ENCODE results near the gene SCD. TPM values are rescaled to one million over a fixed set of nuclear protein-coding genes. Genes with fewer than 3 reads are reported as not detected.

Gene SCD
- total and polyA plus RNA-seq, 2 experiments from 2014 or later = 19.5 TPM

- Histone ChIP-seq H3F3A (ENCODE audit: insufficient read depth) (no peaks in the 10 kb centered on the region), H4K20me1 (ENCODE audit: insufficient read depth) (no peaks in the 10 kb centered on the region), H3K4me3 (no peak overlapping the region), H3K4me1 (ENCODE audit: insufficient read depth) (no peaks in the 10 kb centered on the region), H3K4me2 (ENCODE audit: unreplicated experiment) (no peak overlapping the region), H3K79me2 (ENCODE audit: insufficient read depth) (no peaks in the 10 kb centered on the region), H3K27ac (no peak overlapping the region), H3K36me3 (ENCODE audit: low read depth) (no peaks in the 10 kb centered on the region), H3K9ac (no peak overlapping the region), H3K27me3 (replicated peaks; ENCODE audit: insufficient read depth) (peaks cover 40% of the 10 kb centered on the region), H3K9me3 (ENCODE audit: low read depth) (no peaks in the 10 kb centered on the region), H3K9me2 (ENCODE audit: insufficient read depth) (no peaks in the 10 kb centered on the region), H2AFZ (no peak overlapping the region)
- WGBS, 2 experiments (ENCODE audit: low coverage in 1 of 2, low lambda C conversion rate in 2 of 2, missing lambda C conversion rate in 2 of 2) = 51 to 53% methylated on average over 4 of the region's 4 CpGs
- DNase-seq = no peak
- no peak for TF ChIP-seq EZH2 (IDR thresholded peaks at IDR 0.05; ENCODE audit: insufficient read depth, poor library complexity, severe bottlenecking)
- TF ChIP-seq EZH2phosphoT487 (IDR thresholded peaks at IDR 0.05; ENCODE audit: insufficient read depth, low read depth) = no peak
- in situ Hi-C loops (cut with MboI) = no loop called here
These were observed 31.4 kb upstream of the SCD start for GRCh38 chr10:100315615-100316014.

- H3K27me3 ChIP-seq (replicated peaks; ENCODE audit: insufficient read depth) = peaks cover 34% of the 10 kb centered on the region
- no peaks in the 10 kb centered on the region for H3K9me3 ChIP-seq (ENCODE audit: low read depth)
- no peaks in the 10 kb centered on the region for H3K9me2 ChIP-seq (ENCODE audit: insufficient read depth)
- no peak overlapping the region for H2AFZ ChIP-seq
- no peak overlapping the region for H3K27ac ChIP-seq
- 49 to 54% methylated on average over 4 of the region's 4 CpGs for WGBS, 2 experiments (ENCODE audit: low coverage in 1 of 2, low lambda C conversion rate in 2 of 2, missing lambda C conversion rate in 2 of 2)
- H3K9ac ChIP-seq = no peak overlapping the region
- no peak overlapping the region for H3K4me3 ChIP-seq
- H4K20me1 ChIP-seq (ENCODE audit: insufficient read depth) = no peaks in the 10 kb centered on the region
- in situ Hi-C loops (cut with MboI) = no loop called here
- H3K4me1 ChIP-seq (ENCODE audit: insufficient read depth) = no peaks in the 10 kb centered on the region
- H3K4me2 ChIP-seq (ENCODE audit: unreplicated experiment) = no peak overlapping the region
- H3K36me3 ChIP-seq (ENCODE audit: low read depth) = no peaks in the 10 kb centered on the region
- no peak for TF ChIP-seq EZH2phosphoT487 (IDR thresholded peaks at IDR 0.05; ENCODE audit: insufficient read depth, low read depth)
- H3K79me2 ChIP-seq (ENCODE audit: insufficient read depth) = no peaks in the 10 kb centered on the region
- DNase-seq = no peak
- H3F3A ChIP-seq (ENCODE audit: insufficient read depth) = no peaks in the 10 kb centered on the region
These were observed 28.8 kb upstream of the SCD start for GRCh38 chr10:100318207-100318606.

GRCh38 chr10:100319707-100320402 lies 27.2 kb upstream of the SCD start:
- Histone ChIP-seq H3K9me2 (ENCODE audit: insufficient read depth) (no peaks in the 10 kb centered on the region), H4K20me1 (ENCODE audit: insufficient read depth) (no peaks in the 10 kb centered on the region), H3K27me3 (replicated peaks; ENCODE audit: insufficient read depth) (peaks cover 31% of the 10 kb centered on the region), H2AFZ (no peak overlapping the region), H3K9ac (no peak overlapping the region), H3K4me3 (no peak overlapping the region), H3K36me3 (ENCODE audit: low read depth) (no peaks in the 10 kb centered on the region), H3K4me1 (ENCODE audit: insufficient read depth) (no peaks in the 10 kb centered on the region), H3K79me2 (ENCODE audit: insufficient read depth) (no peaks in the 10 kb centered on the region), H3K27ac (no peak overlapping the region), H3K4me2 (ENCODE audit: unreplicated experiment) (no peak overlapping the region), H3F3A (ENCODE audit: insufficient read depth) (no peaks in the 10 kb centered on the region), H3K9me3 (ENCODE audit: low read depth) (no peaks in the 10 kb centered on the region)
- DNase-seq = no peak
- TF ChIP-seq EZH2 (IDR thresholded peaks at IDR 0.05; ENCODE audit: insufficient read depth, poor library complexity, severe bottlenecking) (no peak), EZH2phosphoT487 (IDR thresholded peaks at IDR 0.05; ENCODE audit: insufficient read depth, low read depth) (no peak)
- in situ Hi-C loops (cut with MboI) = no loop called here
- 47% methylated on average over 1 of the region's 1 CpG for WGBS, 2 experiments (ENCODE audit: low coverage in 1 of 2, low lambda C conversion rate in 2 of 2, missing lambda C conversion rate in 2 of 2)

GRCh38 chr10:100325158-100325557 lies 21.9 kb upstream of the SCD start:
- Histone ChIP-seq H3K9me3 (ENCODE audit: low read depth) (no peaks in the 10 kb centered on the region), H3K4me2 (ENCODE audit: unreplicated experiment) (no peak overlapping the region), H3K9me2 (ENCODE audit: insufficient read depth) (no peaks in the 10 kb centered on the region), H3K79me2 (ENCODE audit: insufficient read depth) (no peaks in the 10 kb centered on the region), H3K36me3 (ENCODE audit: low read depth) (no peaks in the 10 kb centered on the region), H3K4me3 (no peak overlapping the region), H3K9ac (no peak overlapping the region), H3K4me1 (ENCODE audit: insufficient read depth) (peaks cover 7% of the 10 kb centered on the region; the same call in 1 of the 2 replicates), H3K27me3 (replicated peaks; ENCODE audit: insufficient read depth) (peaks cover 54% of the 10 kb centered on the region), H2AFZ (no peak overlapping the region), H3F3A (ENCODE audit: insufficient read depth) (peaks cover 10% of the 10 kb centered on the region; the same call in 1 of the 2 replicates), H4K20me1 (ENCODE audit: insufficient read depth) (no peaks in the 10 kb centered on the region), H3K27ac (no peak overlapping the region)
- peak; percentile 26 for DNase-seq
- 46 to 47% methylated on average over 7 of the region's 7 CpGs for WGBS, 2 experiments (ENCODE audit: low coverage in 1 of 2, low lambda C conversion rate in 2 of 2, missing lambda C conversion rate in 2 of 2)
- in situ Hi-C loops (cut with MboI) = loop anchor here (25.0 kb wide), 1 partner anchor 562 kb away; no protein-coding TSS in a partner anchor
- TF ChIP-seq EZH2 (IDR thresholded peaks at IDR 0.05; ENCODE audit: insufficient read depth, poor library complexity, severe bottlenecking) (no peak), EZH2phosphoT487 (IDR thresholded peaks at IDR 0.05; ENCODE audit: insufficient read depth, low read depth) (no peak)
